WTC11 (cell line): ENCODE data around the gene ETV5. TPM values are rescaled to one million over a fixed set of nuclear protein-coding genes. Genes with fewer than 3 reads are reported as not detected.
A peak's percentile ranks its signal among the peaks of the same experiment; 100 is the strongest.

ENCODE experiments used
- ATAC-seq: fragments of 200-7000 bp; cut with Tn5 transposase; 2 replicates; pipeline ENCODE4 v1.10.0; 2021; ENCODE audit warnings: mild to moderate bottlenecking, moderate library complexity
- CTCF ChIA-PET: fragments of 300-600 bp; sonication (Branson Sonifier 250); formaldehyde crosslinking; loops from one replicate; lab custom pipeline; 2021; ENCODE audit warnings: antibody characterized with exemption; lab: Charles Lee
- POLR2A ChIA-PET: fragments of 350-600 bp; sonication (Branson Sonifier 250); formaldehyde crosslinking; loops from one replicate; lab custom pipeline; 2021; ENCODE audit warnings: antibody characterized with exemption; lab: Charles Lee
- DNase-seq: peaks from one replicate; pipeline ENCODE4 v3.0.0; 2021; ENCODE audit warnings: low spot score
- H3K27ac Mint-ChIP-seq: 2 replicates; pipeline ENCODE4 v1.8.0; 2021; ENCODE audit warnings: mixed read lengths
- H3K27me3 Mint-ChIP-seq: 2 replicates; pipeline ENCODE4 v1.8.0; 2021; ENCODE audit warnings: low read depth, mild to moderate bottlenecking, moderate library complexity, mixed read lengths
- H3K36me3 Mint-ChIP-seq: 2 replicates; pipeline ENCODE4 v1.8.0; 2021; ENCODE audit warnings: mixed read lengths
- H3K4me1 Mint-ChIP-seq: 2 replicates; pipeline ENCODE4 v1.8.0; 2022; ENCODE audit warnings: mixed read lengths
- H3K4me3 Mint-ChIP-seq: 2 replicates; pipeline ENCODE4 v1.8.0; 2021; ENCODE audit warnings: mild to moderate bottlenecking, moderate library complexity, mixed read lengths
- H3K9me3 Mint-ChIP-seq: 2 replicates; pipeline ENCODE4 v1.8.0; 2021; ENCODE audit warnings: mixed read lengths
- GABPB1 ChIP-seq: sonication (generic); formaldehyde crosslinking; IDR thresholded peaks from 2 replicates; pipeline ENCODE4 v1.8.1; 2023; ENCODE audit warnings: mild to moderate bottlenecking, missing genetic modification reagents
- JAZF1 ChIP-seq: fragments of 250-450 bp; sonication (Bioruptor Pico); IDR thresholded peaks from 2 replicates; pipeline ENCODE4 v1.9.0; 2021; ENCODE audit warnings: moderate library complexity, mild to moderate bottlenecking, inconsistent platforms
- PRRX2 ChIP-seq: fragments of 250-450 bp; sonication (Bioruptor Pico); IDR thresholded peaks from 2 replicates; pipeline ENCODE4 v1.8.0; 2021; ENCODE audit warnings: mild to moderate bottlenecking
- RELA ChIP-seq: sonication (generic); formaldehyde crosslinking; IDR thresholded peaks from 2 replicates; pipeline ENCODE4 v1.8.1; 2022; ENCODE audit warnings: missing genetic modification reagents, mild to moderate bottlenecking, borderline replicate concordance
- SMAD4 ChIP-seq: sonication (generic); formaldehyde crosslinking; IDR thresholded peaks from 2 replicates; pipeline ENCODE4 v1.8.0; 2022; ENCODE audit warnings: mild to moderate bottlenecking, missing genetic modification reagents
- TEAD1 ChIP-seq: sonication (generic); formaldehyde crosslinking; IDR thresholded peaks from 2 replicates; pipeline ENCODE4 v1.8.0; 2022; ENCODE audit warnings: mild to moderate bottlenecking, missing genetic modification reagents
- ZNF121 ChIP-seq: sonication (generic); formaldehyde crosslinking; IDR thresholded peaks from 2 replicates; pipeline ENCODE4 v1.8.0; 2023; ENCODE audit warnings: missing genetic modification reagents
- ZNF232 ChIP-seq: sonication (generic); formaldehyde crosslinking; IDR thresholded peaks from 2 replicates; pipeline ENCODE4 v1.8.0; 2022; ENCODE audit warnings: mild to moderate bottlenecking, missing genetic modification reagents
- ZNF263 ChIP-seq: sonication (generic); formaldehyde crosslinking; IDR thresholded peaks from 2 replicates; pipeline ENCODE4 v1.8.1; 2022; ENCODE audit warnings: low read depth, mild to moderate bottlenecking, moderate library complexity, missing genetic modification reagents
- ZNF423 ChIP-seq: fragments of 250-450 bp; sonication (Bioruptor Pico); IDR thresholded peaks from 2 replicates; pipeline ENCODE4 v2.1.2; 2022; ENCODE audit warnings: mild to moderate bottlenecking, moderate library complexity
- total RNA-seq: library from RNA; stranded (reverse); gene quantifications from 3 replicates; pipeline ENCODE4 v1.2.3, GENCODE V29; 2021
- TF ChIP-seq, protein P1 (sequence below): fragments of 200-600 bp; IDR thresholded peaks from 2 replicates; pipeline ENCODE4 v1.8.0; 2022; ENCODE audit warnings: antibody characterized with exemption
- TF ChIP-seq, protein P2 (sequence below): sonication (generic); formaldehyde crosslinking; IDR thresholded peaks from 2 replicates; pipeline ENCODE4 v1.8.1; 2023; ENCODE audit warnings: mild to moderate bottlenecking, missing genetic modification reagents, borderline replicate concordance
- TF ChIP-seq, protein P3 (sequence below): sonication (generic); formaldehyde crosslinking; IDR thresholded peaks from 2 replicates; pipeline ENCODE4 v1.8.0; 2022; ENCODE audit warnings: mild to moderate bottlenecking, missing genetic modification reagents
- TF ChIP-seq, protein P4 (sequence below): sonication (generic); formaldehyde crosslinking; conservative IDR thresholded peaks from 2 replicates; pipeline ENCODE4 v1.8.1; 2023; ENCODE audit warnings: mild to moderate bottlenecking, low read depth, missing genetic modification reagents, moderate library complexity
- TF ChIP-seq, protein P5 (sequence below): fragments of 250-450 bp; sonication (Bioruptor Pico); IDR thresholded peaks from 2 replicates; pipeline ENCODE4 v1.9.0; 2021; ENCODE audit warnings: mild to moderate bottlenecking

ETV5 gene
- total RNA-seq, 1 experiment from 2014 or later = 71.3 TPM

DNA sequence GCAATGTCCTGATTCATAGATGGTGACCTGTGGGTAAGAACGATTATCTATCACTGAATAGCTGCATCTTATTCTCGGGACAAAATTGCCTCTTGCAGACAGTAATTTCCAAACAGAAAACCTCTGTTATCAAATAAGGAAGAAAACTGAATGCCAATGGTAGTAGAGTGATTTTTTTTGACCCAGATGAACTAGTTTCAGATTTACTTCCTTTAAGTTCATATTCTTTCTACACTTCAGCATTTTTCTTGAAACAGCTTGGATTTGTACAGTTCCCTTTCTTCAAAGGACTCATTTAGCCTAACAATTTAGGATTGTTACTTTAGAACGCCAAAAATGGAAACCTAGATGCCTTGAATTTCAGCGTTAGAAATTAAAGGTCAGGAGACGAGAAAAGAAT lies 14.6 kb downstream of the ETV5 start (continued):
- TF ChIP-seq JAZF1 (CRISPR knock-in tag) (no peak), ZNF263 (CRISPR knock-in tag) (no peak), TEAD1 (CRISPR knock-in tag) (no peak), PRRX2 (CRISPR knock-in tag) (no peak)
- TF ChIP-seq, protein P1, sequence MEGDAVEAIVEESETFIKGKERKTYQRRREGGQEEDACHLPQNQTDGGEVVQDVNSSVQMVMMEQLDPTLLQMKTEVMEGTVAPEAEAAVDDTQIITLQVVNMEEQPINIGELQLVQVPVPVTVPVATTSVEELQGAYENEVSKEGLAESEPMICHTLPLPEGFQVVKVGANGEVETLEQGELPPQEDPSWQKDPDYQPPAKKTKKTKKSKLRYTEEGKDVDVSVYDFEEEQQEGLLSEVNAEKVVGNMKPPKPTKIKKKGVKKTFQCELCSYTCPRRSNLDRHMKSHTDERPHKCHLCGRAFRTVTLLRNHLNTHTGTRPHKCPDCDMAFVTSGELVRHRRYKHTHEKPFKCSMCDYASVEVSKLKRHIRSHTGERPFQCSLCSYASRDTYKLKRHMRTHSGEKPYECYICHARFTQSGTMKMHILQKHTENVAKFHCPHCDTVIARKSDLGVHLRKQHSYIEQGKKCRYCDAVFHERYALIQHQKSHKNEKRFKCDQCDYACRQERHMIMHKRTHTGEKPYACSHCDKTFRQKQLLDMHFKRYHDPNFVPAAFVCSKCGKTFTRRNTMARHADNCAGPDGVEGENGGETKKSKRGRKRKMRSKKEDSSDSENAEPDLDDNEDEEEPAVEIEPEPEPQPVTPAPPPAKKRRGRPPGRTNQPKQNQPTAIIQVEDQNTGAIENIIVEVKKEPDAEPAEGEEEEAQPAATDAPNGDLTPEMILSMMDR = no peak

DNA sequence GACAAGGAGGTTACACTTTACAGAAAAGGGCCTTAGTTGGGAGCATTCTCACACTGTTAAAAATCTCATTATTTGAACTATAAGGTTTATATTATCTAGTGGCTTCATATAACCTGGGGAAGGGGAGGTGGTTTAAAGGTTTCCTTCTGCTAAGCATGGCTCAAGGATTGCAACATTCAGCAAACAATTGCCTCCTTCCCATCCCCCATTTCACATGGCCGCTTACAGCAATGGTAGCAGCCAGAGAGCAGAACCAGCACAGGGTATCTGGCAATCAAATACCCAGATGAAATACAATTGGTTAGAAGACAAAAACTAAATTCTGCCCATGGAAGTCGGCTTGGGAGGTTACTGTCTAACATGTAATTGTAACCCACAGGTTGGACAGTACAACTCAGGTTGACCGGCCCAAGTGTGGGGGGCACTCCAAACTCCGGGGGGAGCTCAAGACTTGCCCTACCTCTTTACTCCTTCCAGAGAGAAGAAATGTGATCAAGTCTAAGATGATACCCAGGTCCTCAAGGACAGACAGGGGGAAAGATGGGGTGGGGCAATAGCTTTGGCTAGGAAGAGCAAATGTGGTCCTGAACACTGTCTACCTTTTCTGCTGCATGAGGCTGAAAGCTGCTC lies 15.5 kb downstream of the ETV5 start:
- ChIA-PET CTCF (interaction anchor here (1.2 to 1.5 kb wide), 2 partner anchors 149 to 150 kb away, joined by 3 to 7 read pairs; no protein-coding TSS in a partner anchor), POLR2A (no interaction called here)
- Mint-ChIP-seq H3K27ac (no peak overlapping the region), H3K4me1 (peaks cover 66% of the 10 kb centered on the region), H3K9me3 (no peaks in the 10 kb centered on the region), H3K36me3 (peaks cover 27% of the 10 kb centered on the region), H3K4me3 (no peak overlapping the region), H3K27me3 (no peaks in the 10 kb centered on the region)
- TF ChIP-seq, protein P2, sequence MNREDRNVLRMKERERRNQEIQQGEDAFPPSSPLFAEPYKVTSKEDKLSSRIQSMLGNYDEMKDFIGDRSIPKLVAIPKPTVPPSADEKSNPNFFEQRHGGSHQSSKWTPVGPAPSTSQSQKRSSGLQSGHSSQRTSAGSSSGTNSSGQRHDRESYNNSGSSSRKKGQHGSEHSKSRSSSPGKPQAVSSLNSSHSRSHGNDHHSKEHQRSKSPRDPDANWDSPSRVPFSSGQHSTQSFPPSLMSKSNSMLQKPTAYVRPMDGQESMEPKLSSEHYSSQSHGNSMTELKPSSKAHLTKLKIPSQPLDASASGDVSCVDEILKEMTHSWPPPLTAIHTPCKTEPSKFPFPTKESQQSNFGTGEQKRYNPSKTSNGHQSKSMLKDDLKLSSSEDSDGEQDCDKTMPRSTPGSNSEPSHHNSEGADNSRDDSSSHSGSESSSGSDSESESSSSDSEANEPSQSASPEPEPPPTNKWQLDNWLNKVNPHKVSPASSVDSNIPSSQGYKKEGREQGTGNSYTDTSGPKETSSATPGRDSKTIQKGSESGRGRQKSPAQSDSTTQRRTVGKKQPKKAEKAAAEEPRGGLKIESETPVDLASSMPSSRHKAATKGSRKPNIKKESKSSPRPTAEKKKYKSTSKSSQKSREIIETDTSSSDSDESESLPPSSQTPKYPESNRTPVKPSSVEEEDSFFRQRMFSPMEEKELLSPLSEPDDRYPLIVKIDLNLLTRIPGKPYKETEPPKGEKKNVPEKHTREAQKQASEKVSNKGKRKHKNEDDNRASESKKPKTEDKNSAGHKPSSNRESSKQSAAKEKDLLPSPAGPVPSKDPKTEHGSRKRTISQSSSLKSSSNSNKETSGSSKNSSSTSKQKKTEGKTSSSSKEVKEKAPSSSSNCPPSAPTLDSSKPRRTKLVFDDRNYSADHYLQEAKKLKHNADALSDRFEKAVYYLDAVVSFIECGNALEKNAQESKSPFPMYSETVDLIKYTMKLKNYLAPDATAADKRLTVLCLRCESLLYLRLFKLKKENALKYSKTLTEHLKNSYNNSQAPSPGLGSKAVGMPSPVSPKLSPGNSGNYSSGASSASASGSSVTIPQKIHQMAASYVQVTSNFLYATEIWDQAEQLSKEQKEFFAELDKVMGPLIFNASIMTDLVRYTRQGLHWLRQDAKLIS (CRISPR knock-in tag) = no peak
- peak; percentile 76 for TF ChIP-seq GABPB1 (CRISPR knock-in tag)
- TF ChIP-seq, protein P3, sequence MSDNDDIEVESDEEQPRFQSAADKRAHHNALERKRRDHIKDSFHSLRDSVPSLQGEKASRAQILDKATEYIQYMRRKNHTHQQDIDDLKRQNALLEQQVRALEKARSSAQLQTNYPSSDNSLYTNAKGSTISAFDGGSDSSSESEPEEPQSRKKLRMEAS (CRISPR knock-in tag) = peak; percentile 12; the same call in 1 of the 2 replicates
- ATAC-seq = no peak
- DNase-seq = no peak

DNA sequence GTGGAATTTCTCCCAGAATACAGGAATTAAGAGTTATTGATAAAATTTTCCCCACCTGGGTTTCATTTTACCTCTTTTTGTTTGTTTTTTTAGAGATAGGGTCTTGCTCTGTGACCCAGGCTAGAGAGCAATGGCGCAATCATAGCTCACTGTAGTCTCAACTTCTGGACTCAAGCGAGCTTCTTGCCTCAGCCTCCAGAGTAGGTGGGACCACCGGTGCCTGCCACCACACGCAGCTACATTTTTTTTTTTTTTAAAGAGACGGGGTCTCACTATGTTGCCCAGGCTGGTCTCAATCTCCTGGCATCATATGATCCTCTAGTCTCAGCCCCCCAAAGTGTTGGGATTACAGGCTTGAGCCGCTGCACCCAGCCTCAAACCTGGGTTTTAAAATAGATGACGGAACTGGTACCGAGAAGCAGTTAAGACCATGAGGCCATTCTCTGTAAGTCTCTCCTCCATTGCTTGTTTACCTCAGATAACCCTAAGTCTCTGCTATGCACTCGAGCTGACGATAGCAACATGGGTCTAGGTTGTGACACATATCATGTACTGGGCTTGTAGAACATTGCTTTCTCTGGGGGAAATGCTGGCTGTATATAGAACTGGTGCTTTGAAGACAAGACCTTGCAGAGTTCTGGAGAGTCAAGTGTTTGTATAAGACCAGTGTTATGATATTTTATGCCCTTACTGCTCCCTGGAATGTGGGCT lies 16.4 kb downstream of the ETV5 start:
- H3K9me3 Mint-ChIP-seq = no peaks in the 10 kb centered on the region
- no peak overlapping the region for H3K4me3 Mint-ChIP-seq
- DNase-seq (no peak), ATAC-seq (no peak)
- POLR2A ChIA-PET = no interaction called here
- peaks cover 36% of the 10 kb centered on the region for H3K36me3 Mint-ChIP-seq
- CTCF ChIA-PET = interaction anchor here (0.9 kb wide), 1 partner anchor 116 kb away, joined by 3 read pairs; no protein-coding TSS in a partner anchor
- H3K27me3 Mint-ChIP-seq = no peaks in the 10 kb centered on the region
- no peak for TF ChIP-seq ZNF232
- TF ChIP-seq RELA (CRISPR knock-in tag) = no peak
- TF ChIP-seq ZNF121 (CRISPR knock-in tag) = peak; percentile 54; the same call in 1 of the 2 replicates
- peaks cover 63% of the 10 kb centered on the region for H3K4me1 Mint-ChIP-seq
- H3K27ac Mint-ChIP-seq = peak overlapping the region; percentile 57

DNA sequence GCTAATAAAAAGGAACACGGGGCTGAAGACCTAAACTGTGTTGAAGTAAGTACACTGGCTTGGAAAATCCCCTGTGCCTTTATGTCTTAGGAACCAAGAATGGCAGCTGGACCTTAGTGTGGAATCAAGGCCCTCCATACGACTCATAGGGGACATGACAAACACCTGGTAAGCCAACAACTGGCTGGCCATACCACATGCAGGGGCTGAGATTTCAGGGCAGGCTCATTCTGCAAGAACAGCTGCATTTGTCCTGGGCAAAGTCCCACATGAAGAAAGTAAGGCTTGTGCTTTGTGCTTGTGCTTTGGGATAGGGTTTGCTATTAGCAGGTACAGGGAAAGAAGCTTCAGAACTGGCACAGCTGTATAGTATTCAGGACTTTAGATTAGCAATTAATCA lies 18.0 kb downstream of the ETV5 start:
- H3K9me3 Mint-ChIP-seq = peaks cover 12% of the 10 kb centered on the region
- peaks cover 47% of the 10 kb centered on the region for H3K4me1 Mint-ChIP-seq
- ATAC-seq = no peak
- no peak overlapping the region for H3K4me3 Mint-ChIP-seq
- ChIA-PET POLR2A (no interaction called here), CTCF (interaction anchor here (0.8 to 1.6 kb wide), 3 partner anchors 11 to 169 kb away, joined by 3 to 4 read pairs (median 4); no protein-coding TSS in a partner anchor)
- peak overlapping the region; percentile 3; the same call in 1 of the 2 replicates for H3K27ac Mint-ChIP-seq
- peaks cover 52% of the 10 kb centered on the region for H3K36me3 Mint-ChIP-seq
- DNase-seq = no peak
- no peaks in the 10 kb centered on the region for H3K27me3 Mint-ChIP-seq
- TF ChIP-seq, protein P4, sequence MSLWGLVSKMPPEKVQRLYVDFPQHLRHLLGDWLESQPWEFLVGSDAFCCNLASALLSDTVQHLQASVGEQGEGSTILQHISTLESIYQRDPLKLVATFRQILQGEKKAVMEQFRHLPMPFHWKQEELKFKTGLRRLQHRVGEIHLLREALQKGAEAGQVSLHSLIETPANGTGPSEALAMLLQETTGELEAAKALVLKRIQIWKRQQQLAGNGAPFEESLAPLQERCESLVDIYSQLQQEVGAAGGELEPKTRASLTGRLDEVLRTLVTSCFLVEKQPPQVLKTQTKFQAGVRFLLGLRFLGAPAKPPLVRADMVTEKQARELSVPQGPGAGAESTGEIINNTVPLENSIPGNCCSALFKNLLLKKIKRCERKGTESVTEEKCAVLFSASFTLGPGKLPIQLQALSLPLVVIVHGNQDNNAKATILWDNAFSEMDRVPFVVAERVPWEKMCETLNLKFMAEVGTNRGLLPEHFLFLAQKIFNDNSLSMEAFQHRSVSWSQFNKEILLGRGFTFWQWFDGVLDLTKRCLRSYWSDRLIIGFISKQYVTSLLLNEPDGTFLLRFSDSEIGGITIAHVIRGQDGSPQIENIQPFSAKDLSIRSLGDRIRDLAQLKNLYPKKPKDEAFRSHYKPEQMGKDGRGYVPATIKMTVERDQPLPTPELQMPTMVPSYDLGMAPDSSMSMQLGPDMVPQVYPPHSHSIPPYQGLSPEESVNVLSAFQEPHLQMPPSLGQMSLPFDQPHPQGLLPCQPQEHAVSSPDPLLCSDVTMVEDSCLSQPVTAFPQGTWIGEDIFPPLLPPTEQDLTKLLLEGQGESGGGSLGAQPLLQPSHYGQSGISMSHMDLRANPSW (CRISPR knock-in tag) = no peak
- TF ChIP-seq PRRX2 (CRISPR knock-in tag) (no peak), SMAD4 (CRISPR knock-in tag) (no peak), ZNF423 (CRISPR knock-in tag) (no peak)
- TF ChIP-seq, protein P5, sequence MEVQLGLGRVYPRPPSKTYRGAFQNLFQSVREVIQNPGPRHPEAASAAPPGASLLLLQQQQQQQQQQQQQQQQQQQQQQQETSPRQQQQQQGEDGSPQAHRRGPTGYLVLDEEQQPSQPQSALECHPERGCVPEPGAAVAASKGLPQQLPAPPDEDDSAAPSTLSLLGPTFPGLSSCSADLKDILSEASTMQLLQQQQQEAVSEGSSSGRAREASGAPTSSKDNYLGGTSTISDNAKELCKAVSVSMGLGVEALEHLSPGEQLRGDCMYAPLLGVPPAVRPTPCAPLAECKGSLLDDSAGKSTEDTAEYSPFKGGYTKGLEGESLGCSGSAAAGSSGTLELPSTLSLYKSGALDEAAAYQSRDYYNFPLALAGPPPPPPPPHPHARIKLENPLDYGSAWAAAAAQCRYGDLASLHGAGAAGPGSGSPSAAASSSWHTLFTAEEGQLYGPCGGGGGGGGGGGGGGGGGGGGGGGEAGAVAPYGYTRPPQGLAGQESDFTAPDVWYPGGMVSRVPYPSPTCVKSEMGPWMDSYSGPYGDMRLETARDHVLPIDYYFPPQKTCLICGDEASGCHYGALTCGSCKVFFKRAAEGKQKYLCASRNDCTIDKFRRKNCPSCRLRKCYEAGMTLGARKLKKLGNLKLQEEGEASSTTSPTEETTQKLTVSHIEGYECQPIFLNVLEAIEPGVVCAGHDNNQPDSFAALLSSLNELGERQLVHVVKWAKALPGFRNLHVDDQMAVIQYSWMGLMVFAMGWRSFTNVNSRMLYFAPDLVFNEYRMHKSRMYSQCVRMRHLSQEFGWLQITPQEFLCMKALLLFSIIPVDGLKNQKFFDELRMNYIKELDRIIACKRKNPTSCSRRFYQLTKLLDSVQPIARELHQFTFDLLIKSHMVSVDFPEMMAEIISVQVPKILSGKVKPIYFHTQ (CRISPR knock-in tag) = no peak
